GM18951 (cell line): ENCODE data around the gene HIGD1A.
"Not testable (repeated sequence)": the region's sequence is repeated elsewhere in the genome, so short reads cannot be mapped to it uniquely, and the experiment has no call there.

Source experiments
- POLR2A ChIP-seq: IDR thresholded peaks from 4 replicates; pipeline ENCODE4 v1.6.1; 2011; ENCODE audit warnings: mild to moderate bottlenecking; ENCODE audit not compliant: insufficient read length, insufficient read depth; ENCODE audit errors: extremely low read depth
- in situ Hi-C: fragments of 300-500 bp; cut with MboI; formaldehyde crosslinking; loops from one replicate; pipeline ENCODE4 v1.12.0; 2022; ENCODE audit warnings: low sequenced_read_pairs, mixed read lengths, inconsistent platforms; ENCODE audit not compliant: unreplicated experiment

HIGD1A gene

DNA sequence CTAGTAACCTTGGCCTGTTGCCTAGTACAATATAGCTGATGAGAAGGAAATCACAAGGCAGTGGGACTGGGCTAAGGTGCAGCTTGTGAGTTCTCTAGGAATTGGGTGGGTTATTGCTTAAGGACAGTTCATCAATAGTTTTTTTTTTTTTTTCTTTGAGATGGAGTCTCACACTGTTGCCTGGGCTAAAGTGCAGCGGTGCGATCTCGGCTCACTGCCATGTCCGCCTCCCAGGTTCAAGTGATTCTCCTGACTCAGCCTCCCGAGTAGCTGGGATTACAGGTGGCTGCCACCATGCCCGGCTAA is 16.4 kb upstream of the HIGD1A start:
- in situ Hi-C loops = no loop called here
- no peak for TF ChIP-seq POLR2A

- in situ Hi-C loops = no loop called here
- TF ChIP-seq POLR2A = no peak
These were observed 15.2 kb upstream of the HIGD1A start for GRCh38 chr3:42819351-42819965.

DNA sequence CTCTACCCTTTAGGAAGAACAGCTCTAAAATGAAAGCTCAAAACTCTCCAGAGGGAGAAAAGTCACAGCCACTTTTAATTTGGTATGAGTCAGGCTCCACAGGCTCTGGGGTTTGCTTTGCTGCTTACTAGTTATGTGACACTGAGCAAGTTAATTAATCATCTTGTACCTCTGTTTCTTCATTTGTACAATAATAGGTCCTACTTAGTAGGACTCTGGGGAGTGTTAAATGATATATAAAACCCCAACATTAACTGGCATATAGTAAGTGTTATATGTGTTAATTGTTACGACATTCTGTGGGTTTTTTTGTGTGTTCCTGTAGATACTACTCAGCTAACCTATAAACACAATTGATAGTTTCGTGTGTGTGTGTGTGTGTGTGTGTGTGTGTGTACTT is 11.5 kb upstream of the HIGD1A start:
- no peak for TF ChIP-seq POLR2A
- in situ Hi-C loops = no loop called here

DNA sequence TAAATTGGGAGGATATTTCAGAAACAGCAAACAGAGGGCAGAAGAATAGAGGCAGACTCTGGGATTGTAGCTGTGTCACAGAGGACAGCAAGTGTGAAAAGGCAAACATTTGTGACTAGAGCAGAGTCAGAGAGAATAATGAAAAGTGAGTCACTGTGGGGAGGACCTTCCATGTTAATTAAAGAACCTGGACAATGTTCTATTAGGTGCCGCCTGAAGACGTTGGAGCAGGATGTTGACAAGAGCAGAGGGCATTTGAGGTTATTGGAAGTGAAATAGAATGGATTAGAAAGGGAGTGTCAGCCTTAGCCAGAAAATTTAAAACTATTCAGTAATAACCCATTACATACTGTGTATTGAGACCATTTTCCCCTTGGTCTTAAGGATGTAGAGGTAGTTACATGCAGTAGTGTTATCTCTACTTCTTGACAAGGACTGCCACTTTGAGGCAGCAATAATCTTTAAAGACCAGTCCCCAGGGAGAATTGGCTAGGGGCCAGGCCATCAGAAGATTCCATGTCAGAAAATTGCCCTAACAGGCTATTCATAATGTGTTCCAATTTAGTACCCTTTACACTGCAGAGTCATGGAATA is 10.7 kb upstream of the HIGD1A start:
- in situ Hi-C loops = no loop called here
- TF ChIP-seq POLR2A = no peak

DNA sequence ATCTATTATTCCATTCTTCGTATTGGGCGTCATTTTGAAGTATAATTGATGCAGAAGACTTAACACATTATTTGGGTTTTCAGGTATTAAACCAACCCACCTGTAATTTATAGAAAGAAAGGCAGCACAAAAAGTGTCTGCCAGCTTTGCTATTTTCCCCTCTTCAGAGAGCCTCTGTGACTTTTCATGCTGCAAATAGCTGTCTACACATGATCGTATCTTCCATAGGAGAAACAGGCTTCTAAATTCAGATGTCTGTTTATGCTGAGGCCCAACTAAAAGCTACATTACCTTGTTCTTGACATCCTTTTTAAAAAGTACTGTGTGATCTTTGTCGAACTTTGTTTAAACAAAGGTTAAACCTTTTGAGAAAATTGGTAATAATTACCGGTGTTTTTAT is 10.0 kb upstream of the HIGD1A start:
- TF ChIP-seq POLR2A = no peak
- in situ Hi-C loops = no loop called here

- in situ Hi-C loops = not testable (repeated sequence)
These were observed 7.0 kb upstream of the HIGD1A start for GRCh38 chr3:42811118-42811883.

GRCh38 chr3:42810706-42811105 is 6.4 kb upstream of the HIGD1A start:
- in situ Hi-C loops = not testable (repeated sequence)

DNA sequence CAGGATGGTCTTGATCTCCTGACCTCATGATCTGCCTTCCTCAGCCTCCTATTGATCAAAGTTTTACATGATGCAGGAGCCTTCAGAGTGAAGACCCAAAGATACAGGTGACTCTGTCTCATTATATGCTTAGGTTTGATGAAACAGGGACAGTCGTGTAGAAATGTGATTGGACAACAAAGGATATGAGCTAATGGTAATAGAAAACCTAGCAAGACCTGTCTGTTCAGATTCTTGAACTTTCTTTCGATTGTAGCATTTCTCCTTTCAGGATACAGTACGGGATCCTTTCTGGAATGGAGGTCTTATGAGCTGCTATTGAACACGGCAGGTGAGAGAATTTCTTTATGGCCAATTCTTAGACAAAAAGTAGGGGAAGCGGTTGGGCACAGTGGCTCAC is 4.9 kb upstream of the HIGD1A start, which contains the start of gene ACKR2:
Gene ACKR2, plus strand, starts transcription at position 244 of the 400 bp plus-strand sequence. CDS start 55,058 bp downstream, outside the sequence.
- no peak for TF ChIP-seq POLR2A
- in situ Hi-C loops = no loop called here

DNA sequence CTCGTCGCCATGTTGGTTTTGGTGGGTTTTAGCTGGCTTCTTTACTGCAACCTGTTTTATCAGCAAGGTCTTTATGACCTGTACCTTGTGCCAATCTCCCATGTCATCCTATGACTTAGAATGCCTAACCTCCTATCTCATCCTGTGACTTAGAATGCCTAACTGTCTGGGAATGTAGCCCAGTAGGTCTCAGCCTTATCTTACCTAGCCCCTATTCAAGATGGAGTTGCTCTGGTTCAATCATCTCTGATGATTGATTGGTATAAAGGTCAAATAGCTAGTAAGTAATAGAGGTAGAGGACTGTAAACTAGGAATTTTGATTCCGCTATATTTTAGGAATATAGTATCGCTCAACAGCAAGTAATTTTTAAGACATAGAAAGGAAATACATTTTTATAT is 3.6 kb upstream of the HIGD1A start:
- no peak for TF ChIP-seq POLR2A
- in situ Hi-C loops = no loop called here

- in situ Hi-C loops = no loop called here
- TF ChIP-seq POLR2A = no peak
These were observed 991 bp upstream of the HIGD1A start for GRCh38 chr3:42805141-42805821.

DNA sequence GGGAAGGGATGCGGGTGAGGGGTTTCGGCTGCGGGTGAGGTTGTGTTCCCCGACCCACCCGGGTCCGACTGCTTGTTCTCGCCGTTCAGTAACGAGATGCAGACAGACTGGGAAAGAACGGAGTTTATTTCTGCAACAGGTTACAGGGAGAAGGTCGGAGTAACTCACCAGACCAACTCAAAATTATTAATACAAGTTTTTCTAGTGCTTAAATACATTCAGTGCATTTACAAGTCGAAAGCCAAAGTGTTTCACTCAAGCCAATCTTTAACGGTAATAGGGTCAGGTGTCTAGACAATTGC is 492 bp upstream of the HIGD1A start:
- in situ Hi-C loops = no loop called here
- TF ChIP-seq POLR2A = no peak

DNA sequence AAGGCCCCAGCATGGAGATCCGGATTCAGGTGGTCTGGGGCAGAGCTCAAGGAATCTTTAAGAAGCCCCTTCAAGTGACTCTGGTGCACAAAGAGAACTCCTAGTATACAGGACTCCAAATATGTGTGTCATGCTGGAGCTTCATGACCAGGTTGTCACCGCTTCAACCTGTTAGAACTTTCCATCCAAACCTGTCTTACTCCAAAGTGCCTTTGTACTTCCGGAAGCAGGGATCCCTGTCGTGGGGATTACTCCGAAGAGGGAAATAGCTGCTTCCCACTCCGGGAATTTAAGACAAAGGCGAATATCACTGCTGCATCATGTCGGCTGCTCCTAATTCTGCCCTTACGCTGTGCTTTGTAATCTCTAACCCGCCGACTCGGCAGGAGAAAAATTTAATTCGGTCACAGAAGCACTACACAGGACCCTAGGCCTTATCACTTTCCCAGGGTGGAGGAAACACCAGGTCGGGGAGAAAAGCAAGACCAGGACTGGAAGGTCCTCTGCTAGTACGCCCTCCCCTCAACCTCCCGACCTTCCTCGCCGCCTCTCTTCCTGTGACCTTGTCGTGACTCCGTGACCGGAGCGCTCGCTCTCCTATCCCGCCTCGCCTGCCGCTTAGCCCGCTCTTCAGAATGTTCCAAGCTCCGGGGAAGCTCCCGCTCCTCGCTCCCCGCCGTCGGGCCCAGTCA is 730 bp downstream of the HIGD1A start:
- no peak for TF ChIP-seq POLR2A
- in situ Hi-C loops = no loop called here

GRCh38 chr3:42802876-42803413 is 1.3 kb downstream of the HIGD1A start:
- TF ChIP-seq POLR2A = no peak
- in situ Hi-C loops = no loop called here
